NOMO-1 treated with DMSO at 0.1 percent for 48 hours (cell line): ENCODE measurements around the gene IDUA.
A peak's percentile ranks its signal among the peaks of the same experiment; 100 is the strongest.
"Not testable (repeated sequence)": the region's sequence is repeated elsewhere in the genome, so short reads cannot be mapped to it uniquely, and the experiment has no call there.

Source experiments
- DNase-seq: peaks from one replicate; lab custom pipeline; 2025; ENCODE audit not compliant: unreplicated experiment; lab: John Stamatoyannopoulos, UW

The IDUA gene

DNA sequence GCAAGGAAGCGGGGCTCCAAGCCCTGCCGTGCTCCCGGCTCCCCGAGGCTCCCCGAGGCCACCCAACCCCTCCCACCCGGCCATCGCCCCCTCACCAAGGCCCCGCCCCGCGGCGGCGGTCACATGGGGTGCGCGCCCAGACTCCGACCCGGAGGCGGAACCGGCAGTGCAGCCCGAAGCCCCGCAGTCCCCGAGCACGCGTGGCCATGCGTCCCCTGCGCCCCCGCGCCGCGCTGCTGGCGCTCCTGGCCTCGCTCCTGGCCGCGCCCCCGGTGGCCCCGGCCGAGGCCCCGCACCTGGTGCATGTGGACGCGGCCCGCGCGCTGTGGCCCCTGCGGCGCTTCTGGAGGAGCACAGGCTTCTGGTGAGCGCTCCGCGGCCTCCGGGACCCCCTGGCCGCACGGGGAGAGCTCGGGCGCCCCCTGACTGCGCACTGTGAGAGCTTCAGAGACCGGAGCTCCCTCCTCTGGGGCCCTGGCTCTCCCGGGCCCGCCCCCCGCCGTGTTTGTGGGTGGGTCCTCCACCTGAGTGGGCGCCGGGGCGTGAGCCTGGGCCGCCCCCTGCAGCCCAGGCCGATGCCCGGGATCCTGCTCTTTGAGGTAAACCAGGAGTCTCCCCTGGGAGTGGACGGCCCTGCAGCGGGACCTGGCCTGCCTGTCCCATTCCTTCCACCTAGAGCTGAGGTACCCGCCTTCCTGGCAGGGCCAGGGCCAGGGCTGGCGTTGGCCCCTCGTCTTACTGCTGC is at the start of gene IDUA:
TSS of gene IDUA (plus strand) at position 166 of the 745 bp plus-strand sequence. CDS start at position 207, 41 bp downstream.
- DNase-seq: peak; percentile 73

DNA sequence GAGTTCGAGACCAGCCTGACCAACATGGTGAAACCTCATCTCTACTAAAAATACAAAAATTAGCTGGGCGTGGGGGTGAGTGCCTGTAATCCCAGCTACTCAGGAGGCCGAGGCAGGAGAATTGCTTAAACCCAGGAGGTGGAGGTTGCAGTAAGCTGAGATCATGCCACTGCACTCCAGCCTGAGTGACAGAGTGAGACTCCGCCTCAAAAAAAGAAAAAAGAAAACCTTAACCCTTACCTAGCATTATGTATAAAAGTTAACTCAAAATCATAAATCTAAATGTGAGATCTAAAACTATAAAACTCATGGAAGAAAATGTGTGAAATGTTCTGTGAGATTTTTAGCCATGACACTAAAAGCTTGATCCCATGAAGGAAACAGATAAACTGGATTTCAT is 47.3 kb upstream of the IDUA start:
- DNase-seq: not testable (repeated sequence)

DNA sequence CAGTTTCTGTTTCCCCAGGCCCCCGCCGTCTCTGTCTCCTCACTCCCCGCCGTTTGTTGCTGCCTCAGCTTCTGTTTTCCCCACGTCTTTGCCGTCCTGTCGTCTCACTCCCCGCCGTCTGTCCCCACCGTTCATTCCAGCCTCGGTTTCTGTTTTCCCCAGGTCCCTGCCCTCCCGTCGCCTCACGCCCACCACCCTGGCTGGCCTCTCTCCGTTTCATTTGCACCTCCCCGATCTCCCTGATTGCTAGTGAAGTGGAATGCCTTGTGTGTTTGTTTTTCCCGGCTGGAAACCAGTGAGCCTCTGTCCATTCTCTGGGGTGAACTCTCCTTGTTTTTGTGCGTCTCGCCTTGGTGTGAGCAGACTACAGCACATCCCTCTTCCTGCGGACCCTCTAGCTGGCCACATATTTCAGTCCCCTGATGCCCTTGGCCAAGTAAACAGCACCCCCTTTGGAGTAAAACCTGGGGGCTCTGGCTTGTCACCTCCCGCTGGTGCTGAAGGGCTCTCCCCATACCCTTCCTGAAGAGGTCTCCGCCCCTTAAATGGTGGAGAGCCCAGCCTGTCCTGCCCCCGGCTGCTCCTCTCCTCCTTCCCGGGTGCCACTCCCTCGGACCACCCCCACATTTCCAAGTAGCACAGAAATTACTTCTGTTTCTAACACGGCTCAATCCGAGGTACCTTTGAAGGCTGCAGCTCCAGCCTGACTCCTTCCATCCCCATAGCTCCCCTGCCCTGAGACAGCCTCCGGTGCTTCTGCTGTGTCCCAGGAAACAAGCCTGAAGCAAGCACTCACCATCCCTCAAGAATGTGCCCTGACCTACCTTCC is 41.4 kb upstream of the IDUA start:
- DNase-seq: no peak

DNA sequence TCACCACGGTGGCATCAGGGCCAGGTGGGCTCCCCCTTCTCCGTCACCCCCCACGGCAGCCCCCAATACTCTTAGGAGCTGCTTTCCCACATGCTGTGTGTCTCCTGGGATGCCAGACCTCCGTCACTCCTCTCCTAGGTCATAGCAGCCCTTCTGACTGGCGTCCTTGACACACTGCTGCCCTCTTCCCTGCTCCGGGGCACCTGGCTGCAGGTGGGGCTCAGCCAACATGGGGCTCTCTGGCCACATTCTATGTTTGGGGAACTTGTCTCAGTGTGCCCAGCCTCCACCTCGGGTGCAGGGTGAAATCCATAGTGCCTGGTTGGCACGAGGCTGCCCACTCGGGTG is 40.8 kb upstream of the IDUA start:
- DNase-seq: no peak

DNA sequence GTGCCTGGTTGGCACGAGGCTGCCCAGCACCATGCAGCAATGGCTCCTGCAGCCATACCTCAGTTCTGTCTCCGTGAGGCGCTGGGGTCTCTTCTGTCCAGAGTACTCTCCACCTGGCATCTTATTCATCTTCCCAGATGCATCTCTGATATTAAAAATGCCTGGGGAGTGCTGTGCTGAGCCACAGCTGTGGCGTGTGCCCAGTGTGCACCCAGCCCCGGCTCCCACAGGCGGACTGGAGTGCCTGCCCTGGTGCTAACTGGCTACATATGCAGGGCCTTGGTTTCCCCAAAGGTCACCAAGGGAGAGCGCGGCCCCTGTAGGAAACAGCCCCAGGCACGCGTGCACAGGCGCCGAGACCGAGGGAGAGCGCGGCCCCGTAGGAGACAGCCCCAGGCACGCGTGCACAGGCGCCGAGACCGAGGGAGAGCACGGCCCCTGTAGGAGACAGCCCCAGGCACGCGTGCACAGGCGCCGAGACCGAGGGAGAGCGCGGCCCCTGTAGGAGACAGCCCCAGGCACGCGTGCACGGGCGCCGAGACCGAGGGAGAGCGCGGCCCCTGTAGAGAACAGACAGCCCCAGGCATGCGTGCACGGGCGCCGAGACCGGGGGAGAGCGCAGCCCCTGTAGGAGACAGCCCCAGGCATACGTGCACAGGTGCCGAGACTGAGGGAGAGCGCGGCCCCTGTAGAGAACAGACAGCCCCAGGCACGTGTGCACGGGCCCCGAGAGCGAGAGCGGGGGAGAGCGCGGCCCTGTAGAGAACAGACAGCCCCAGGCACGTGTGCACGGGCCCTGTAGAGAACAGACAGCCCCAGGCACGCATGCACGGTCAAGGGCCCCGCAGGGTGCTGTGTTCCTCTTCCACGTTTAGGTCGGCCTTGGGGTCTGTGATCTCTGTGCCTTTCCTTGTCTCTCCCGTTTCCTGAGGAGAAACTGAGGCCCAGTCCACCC is 40.0 kb upstream of the IDUA start:
- DNase-seq: no peak

DNA sequence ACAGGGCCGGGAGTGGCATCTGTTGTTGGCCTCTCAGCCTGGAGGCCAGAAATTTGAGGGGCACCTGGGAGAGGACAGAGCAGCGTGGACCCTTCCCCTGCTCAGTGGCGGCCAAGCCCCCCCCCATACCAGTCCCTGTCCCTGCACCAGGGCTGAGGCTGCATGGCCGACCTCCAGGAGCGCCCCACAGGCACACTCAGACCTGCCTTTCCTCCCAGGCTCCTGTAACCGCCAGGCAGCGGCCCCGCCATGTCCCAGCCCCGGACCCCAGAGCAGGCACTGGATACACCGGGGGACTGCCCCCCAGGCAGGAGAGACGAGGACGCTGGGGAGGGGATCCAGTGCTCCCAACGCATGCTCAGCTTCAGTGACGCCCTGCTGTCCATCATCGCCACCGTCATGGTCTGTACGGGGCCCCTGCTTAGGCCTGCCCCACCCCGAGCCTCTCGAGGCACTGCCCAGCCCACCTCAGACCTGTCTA is 39.3 kb upstream of the IDUA start:
- no peak for DNase-seq

DNA sequence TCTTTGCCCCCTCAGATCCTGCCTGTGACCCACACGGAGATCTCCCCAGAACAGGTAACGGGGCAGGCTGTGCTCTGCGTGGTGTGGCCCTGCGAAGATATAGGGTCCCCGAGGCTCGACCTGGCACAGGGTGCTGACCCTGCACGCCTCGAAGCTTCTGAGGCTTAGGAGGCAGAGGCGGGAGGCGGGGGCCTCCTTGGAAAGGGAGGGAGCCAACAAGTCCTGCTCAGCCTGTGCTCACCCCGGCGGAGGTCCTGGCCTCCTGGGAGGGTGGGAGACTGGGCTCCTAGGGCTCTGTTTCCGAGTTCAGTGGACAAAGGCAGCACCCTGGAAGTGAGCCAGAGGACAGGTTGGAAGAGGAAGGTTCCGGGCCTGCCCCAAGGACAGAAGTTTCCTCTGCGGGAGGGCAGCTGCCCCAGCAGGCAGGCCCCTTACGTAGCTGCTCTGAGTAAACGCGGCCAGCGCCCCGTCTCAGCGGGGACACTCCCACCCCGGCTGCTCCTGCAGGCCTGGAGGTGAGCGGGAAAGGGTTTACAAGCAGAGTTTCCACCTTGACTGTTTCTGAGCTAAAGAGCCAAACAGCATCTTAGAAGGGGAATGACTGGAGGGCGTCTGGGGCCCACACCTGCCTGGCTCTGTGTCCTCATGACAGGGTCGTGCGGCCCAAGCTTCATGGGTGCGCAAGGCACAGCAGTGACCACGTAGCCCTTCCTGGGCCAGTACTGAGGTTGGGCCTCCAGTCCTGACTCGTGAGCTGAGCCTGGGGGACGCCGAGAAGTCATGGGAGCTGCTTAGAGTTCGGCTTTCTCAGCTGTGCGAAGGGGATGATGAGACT is 38.5 kb upstream of the IDUA start:
- DNase-seq: no peak

DNA sequence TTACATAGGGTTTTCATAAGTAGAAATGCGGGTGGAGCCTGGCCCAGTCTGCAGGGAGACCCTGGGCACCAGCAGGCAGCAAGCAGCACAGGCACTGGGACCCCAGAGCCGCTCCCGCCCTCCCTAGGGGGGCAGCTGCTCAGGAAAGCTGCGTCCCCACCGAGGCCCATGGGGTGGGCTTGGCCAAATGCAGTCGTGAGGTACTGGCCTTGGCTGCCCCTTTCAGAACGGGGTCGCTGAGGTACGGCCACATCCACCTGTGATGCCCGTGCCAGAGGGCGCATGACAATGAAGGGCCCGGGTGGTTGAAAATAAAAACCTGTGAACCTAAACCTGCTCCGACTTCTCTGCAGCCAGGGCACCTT is 37.9 kb upstream of the IDUA start:
- no peak for DNase-seq

DNA sequence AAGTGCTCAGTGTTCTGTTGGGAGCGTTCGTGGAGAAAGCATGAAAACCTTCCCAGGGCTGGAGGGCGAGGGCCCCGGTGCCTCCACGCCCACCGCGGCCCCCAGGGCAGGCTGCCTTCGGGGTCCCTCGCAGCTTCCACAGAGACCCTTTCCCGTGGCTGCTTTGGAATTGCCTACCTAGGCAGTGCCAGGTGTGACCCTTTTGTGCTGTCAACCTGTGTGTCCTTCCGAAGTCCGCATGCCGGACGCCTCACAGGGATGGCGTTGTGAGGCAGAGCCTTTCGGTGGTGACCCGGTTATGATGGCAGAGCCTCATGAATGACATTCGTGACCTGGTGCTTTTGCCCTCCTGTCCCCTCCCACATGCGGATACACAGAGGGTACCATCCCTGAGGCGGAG is 37.2 kb upstream of the IDUA start:
- DNase-seq: no peak

DNA sequence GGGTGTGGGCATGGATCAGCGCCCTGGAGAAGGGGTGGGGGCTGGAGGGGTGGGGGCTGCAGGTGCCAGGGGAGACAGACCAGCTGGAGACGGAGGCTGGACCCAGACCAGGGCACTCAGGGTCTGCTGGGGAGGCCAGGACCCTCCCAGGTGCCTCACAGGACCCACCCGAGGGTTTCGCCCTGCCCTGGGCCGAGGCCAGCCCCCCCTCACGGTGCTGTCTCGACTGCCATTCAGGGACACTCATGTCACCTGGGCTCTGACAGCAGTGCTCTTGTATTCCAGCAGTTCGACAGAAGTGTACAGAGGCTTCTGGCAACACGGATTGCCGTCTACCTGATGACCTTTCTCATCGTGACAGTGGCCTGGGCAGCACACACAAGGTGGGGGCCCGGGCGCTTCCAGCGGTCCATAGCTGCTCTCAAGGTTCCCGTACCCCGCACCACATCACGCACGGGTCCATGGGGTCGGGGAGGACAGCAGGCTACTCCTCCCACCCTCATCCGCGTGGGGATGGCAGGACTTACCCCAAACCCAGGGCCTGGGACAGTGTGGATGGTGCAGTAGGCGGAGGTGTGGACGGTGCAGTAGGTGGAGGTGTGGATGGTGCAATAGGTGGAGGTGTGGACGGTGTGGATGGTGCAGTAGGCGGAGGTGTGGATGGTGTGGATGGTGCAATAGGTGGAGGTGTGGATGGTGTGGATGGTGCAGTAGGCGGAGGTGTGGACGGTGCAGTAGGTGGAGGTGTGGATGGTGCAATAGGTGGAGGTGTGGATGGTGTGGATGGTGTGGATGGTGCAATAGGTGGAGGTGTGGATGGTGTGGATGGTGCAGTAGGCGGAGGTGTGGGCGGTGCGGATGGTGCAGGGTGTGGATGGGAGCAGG is 36.5 kb upstream of the IDUA start:
- no peak for DNase-seq

DNA sequence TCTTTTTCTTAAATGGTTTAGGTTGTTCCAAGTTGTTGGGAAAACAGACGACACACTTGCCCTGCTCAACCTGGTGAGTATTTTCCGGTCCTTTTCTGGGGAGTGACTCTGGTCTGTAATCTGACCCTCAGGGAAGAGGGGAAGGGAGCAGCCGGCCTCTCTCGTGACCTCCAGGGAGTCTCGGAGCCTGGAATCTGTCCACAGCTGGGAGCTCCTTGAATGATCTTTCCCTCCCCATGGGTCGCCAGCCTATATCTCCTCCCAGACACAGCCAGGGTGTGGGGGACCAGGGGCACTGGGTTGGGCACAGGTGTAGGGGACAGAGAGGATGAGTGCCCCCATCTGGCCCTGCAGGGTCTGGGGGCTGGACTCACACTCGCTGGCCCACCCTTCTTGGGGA is 35.7 kb upstream of the IDUA start:
- DNase-seq: no peak

DNA sequence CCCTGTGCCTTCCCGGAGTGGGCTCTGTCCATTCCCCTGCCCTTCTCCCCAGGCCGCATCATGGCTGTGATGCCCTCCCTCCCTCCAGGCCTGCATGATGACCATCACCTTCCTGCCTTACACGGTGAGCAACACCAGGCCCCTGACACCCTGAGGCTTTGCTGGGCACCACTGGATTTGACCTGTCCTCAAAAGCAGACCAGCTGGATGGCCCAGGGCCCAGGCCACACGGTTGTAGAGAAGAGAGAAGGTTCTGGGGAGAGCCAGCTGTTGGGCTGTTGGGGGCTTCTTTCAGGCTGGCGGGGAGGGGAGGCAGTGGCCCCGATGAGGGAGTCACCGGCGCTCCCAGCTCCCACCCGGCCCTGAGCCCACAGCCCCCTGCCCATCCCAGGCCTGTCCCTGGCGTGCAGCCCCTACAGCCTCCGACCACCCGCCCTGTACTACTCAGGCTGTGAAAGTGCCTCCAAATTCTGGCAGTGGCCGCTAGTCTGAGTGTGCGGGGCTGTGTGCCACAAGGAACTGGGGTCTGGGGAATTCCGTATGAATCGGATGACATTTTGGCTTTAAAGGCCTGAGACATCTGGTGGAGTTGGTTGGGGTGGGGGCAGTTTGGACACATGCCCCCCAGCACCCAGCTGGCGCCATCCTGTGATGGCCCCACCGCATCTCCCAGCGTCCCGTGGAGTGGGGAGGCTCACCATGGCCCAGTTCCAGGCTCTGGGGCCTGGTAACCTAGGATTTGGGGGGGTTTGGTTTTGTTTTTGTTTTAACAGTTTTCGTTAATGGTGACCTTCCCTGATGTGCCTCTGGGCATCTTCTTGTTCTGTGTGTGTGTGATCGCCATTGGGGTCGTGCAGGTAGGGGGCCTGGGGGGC is 35.0 kb upstream of the IDUA start:
- no peak for DNase-seq

DNA sequence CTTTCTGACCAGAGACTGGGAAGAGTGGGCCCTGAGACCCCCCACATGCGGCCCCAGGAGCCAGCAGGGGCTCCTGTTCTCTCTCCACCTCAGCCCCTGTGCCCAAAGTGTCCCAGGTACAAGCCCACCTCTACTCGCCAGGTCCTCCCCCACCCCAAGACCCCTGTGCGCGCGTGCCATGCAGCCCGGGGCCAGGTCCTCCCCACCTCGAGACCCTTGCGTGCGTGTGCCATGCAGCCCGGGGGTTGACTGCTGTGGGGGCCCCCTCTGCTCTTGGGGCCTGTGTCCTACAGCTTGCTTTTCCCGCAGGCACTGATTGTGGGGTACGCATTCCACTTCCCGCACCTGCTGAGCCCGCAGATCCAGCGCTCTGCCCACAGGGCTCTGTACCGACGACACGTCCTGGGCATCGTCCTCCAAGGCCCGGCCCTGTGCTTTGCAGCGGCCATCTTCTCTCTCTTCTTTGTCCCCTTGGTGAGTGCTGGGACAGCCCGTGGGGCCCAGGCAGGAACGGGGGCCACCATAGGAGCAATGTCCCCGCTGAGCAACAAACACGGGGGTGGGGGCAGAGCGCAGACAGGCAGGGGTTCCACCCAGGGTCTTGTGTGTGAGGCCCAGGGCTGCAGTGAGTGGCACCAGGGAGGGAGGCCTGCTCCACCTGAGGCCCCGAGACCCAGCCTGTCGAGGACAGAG is 33.8 kb upstream of the IDUA start:
- no peak for DNase-seq

DNA sequence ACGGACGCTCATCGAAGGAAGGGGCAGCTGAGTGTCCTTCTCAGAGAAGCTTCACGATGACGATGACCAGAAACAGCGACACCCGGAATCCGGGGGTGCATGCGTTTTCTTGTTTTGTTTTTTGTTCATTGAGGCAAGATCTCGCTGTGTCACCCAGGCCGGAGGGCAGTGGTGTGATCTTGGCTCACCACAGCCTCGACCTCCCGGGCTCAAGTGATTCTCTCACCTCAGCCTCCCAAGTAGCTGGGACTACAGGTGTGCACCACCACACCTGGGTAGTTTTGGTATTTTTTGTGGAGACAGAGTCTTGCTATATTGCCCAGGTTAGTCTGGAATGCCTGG is 33.3 kb upstream of the IDUA start:
- no peak for DNase-seq

DNA sequence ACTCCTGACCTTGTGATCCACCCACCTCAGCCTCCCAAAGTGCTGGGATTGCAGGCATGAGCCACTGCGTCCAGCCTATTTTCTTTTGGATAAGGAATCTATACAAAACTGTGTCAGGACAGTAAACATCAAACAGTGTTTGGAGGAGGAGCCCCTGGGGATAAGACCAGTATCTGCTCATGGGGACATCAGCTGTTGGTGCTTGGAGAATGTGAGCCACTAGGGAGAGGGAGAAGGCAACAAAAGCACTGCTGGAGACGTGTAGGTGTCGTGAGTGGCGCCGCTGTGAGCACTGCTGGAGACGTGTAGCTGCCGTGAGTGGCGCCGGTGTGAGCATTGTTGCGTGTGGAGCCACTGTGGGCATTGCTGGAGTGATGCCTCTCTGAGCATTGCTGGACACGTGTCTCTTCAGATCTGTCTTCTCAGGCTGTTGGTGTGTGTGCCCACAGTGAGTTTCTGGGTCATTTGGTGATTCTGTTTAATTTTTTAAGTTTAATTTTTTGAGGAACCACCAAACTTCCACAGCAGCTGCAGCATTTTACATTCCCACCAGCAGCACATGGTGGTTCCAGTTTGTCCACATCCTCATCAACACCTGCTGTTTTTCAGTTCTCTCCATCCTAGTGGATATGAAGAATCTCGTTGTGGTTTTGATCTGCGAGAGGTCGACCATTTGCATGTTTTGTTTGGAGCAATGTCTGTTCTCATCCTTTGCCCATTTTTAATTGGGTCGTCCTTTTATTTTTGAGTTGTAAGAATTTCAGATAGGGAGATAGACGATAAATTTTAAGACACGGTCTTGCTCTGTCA is 32.4 kb upstream of the IDUA start:
- no peak for DNase-seq

DNA sequence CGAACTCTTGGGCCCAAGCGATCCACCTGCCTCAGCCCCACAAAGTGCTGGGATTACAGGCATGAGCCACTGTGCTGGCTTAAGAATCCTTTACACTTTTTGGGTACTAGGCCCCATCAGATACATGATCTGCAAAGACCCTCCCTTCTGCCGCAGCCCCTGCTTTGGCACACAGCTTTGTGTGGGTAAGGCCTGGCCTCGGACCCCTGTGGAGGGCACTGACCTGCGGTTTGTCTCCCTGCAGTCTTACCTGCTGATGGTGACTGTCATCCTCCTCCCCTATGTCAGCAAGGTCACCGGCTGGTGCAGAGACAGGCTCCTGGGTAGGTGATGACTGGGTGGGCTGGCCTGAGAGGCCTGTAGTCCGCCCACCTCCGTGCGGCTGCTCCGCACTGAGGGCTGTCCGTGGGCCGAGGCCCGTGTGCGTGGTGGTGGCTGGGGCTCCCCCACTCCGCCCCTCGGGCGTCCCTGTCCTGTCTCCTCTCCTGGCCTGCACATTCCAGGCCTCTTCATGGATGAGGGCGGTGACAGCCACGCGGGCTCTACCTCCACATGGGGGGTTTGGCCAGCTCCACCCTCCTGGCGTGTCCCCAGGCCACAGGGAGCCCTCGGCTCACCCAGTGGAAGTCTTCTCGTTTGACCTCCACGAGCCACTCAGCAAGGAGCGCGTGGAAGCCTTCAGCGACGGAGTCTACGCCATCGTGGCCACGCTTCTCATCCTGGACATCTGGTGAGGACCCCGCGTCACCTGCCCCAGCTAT is 31.5 kb upstream of the IDUA start:
- no peak for DNase-seq
